ENCODE data around the gene TBX4.
"Not testable (repeated sequence)": the region's sequence is repeated elsewhere in the genome, so short reads cannot be mapped to it uniquely, and the experiment has no call there.

The TBX4 gene

GRCh38 chr17:61429274-61429673, 22.9 kb upstream of the TBX4 start:
- DNase-seq (ENCODE audit: low read depth in 3 of 3): no peak

- not testable (repeated sequence) for DNase-seq (ENCODE audit: low read depth in 3 of 3)
Observed at GRCh38 chr17:61429831-61430230, 22.4 kb upstream of the TBX4 start.

- DNase-seq (ENCODE audit: low read depth in 3 of 3): no peak
Observed at GRCh38 chr17:61431594-61432311, 20.5 kb upstream of the TBX4 start.

GRCh38 chr17:61436273-61436672, 15.9 kb upstream of the TBX4 start:
- DNase-seq (ENCODE audit: low read depth in 3 of 3): no peak

- no peak for DNase-seq (ENCODE audit: low read depth in 3 of 3)
Observed at GRCh38 chr17:61436995-61437704, 15.1 kb upstream of the TBX4 start.

- DNase-seq (ENCODE audit: low read depth in 3 of 3): no peak
Observed at GRCh38 chr17:61440697-61441096, 11.5 kb upstream of the TBX4 start.

- DNase-seq (ENCODE audit: low read depth in 3 of 3): not testable (repeated sequence)
Observed at GRCh38 chr17:61441507-61441906, 10.7 kb upstream of the TBX4 start.

- DNase-seq (ENCODE audit: low read depth in 3 of 3): no peak
Observed at GRCh38 chr17:61442136-61442775, 10.0 kb upstream of the TBX4 start.

- DNase-seq (ENCODE audit: low read depth in 3 of 3): no peak
Observed at GRCh38 chr17:61442878-61443474, 9.2 kb upstream of the TBX4 start.

- DNase-seq (ENCODE audit: low read depth in 3 of 3): no peak
Observed at GRCh38 chr17:61443475-61443882, 8.7 kb upstream of the TBX4 start.

GRCh38 chr17:61444075-61444474, 8.1 kb upstream of the TBX4 start:
- DNase-seq (ENCODE audit: low read depth in 3 of 3): no peak

GRCh38 chr17:61444831-61445230, 7.4 kb upstream of the TBX4 start:
- DNase-seq (ENCODE audit: low read depth in 3 of 3): no peak

- DNase-seq (ENCODE audit: low read depth in 3 of 3): no peak
Observed at GRCh38 chr17:61447358-61447757, 4.9 kb upstream of the TBX4 start.

GRCh38 chr17:61448042-61448441, 4.2 kb upstream of the TBX4 start:
- no peak for DNase-seq (ENCODE audit: low read depth in 3 of 3)

GRCh38 chr17:61449140-61449539, 3.1 kb upstream of the TBX4 start:
- not testable (repeated sequence) for DNase-seq (ENCODE audit: low read depth in 3 of 3)

- no peak for DNase-seq (ENCODE audit: low read depth in 3 of 3)
Observed at GRCh38 chr17:61449707-61450640, 2.2 kb upstream of the TBX4 start.

GRCh38 chr17:61450641-61451537, 1.3 kb upstream of the TBX4 start:
- no peak for DNase-seq (ENCODE audit: low read depth in 3 of 3)

- no peak for DNase-seq (ENCODE audit: low read depth in 3 of 3)
Observed at GRCh38 chr17:61451538-61452300, 503 bp upstream of the TBX4 start.

- no peak for DNase-seq (ENCODE audit: low read depth in 3 of 3)
Observed at GRCh38 chr17:61453566-61454380, 1.6 kb downstream of the TBX4 start.

Data from stimulated activated CD4-positive, alpha-beta T cell treated with anti-CD3 and anti-CD28 coated beads, TNF-alpha, amount 100 ng/mL, for 4 hours (primary cell).